Measurements from ENCODE around the gene TOMM34. TPM values are rescaled to one million over a fixed set of nuclear protein-coding genes. Genes with fewer than 3 reads are reported as not detected.

TOMM34 gene
- total and polyA plus RNA-seq, 11 donors: 5.4 to 27.4 (median 12.7) TPM

DNA sequence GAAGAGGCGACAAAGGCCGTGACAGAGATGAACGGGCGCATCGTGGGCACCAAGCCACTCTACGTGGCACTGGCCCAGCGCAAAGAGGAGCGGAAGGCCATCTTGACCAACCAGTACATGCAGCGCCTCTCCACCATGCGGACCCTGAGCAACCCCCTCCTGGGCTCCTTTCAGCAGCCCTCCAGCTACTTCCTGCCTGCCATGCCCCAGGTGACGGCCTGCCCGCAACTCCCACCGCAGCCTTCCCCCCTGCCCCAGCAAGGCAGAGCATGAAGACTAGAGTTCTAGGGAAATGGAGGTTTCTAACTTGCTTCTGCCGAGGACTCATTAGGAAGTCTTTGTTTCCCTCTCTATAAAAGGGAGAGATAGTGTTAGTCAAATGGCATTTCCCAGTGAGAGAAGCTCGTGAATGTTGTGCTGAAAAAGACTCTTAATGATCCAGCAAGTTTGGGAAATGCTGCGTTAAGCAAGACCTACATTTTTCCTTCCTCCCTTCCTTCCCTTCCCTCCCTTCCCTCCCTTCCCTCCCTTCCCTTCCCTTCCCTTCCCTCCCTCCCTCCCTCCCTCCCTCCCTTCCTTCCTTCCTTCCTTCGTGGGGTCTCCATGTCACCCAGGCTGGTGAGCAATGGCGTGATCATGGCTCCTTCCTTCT lies 29.6 kb downstream of the TOMM34 start:
- no peaks in the 10 kb centered on the region for H3K4me1 ChIP-seq
- intact Hi-C loops (cut with DNase I): no loop called here
- 90 to 94% (median 92%) methylated on average over 18 of the region's 18 CpGs for WGBS, 4 donors

DNA sequence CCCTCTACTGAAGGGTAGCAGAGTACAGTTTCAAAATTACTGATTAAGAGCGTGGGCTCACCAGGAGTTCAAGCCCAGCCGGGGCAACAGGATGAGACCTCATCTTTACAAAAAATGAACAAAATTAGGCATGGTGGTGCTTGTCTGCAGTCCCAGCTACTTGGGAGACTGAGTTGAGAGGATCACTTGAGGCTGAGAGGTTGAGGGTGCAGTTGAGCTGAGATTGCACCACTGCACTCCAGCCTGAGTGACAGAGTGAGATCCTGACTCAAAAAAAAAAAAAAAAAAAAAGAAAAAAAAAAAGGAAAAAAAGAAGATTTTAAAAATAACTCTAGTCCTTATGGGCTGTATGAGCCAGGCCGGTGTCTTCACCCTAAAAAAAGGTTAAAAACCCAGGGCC lies 31.6 kb downstream of the TOMM34 start:
- ATAC-seq (no peak), DNase-seq (no peak)
- no peaks in the 10 kb centered on the region for H3K9me3 ChIP-seq
- peaks cover 0 to 21% (median 0%) of the 10 kb centered on the region in 9 donors for H3K36me3 ChIP-seq
- H3K4me1 ChIP-seq: no peaks in the 10 kb centered on the region
- TF ChIP-seq POLR2A (IDR thresholded peaks at IDR 0.05): no peak
- no peak overlapping the region for H3K27ac ChIP-seq
- no peak overlapping the region for H3K4me3 ChIP-seq
- intact Hi-C loops (cut with DNase I): no loop called here
- 78 to 81% (median 81%) methylated on average over 3 of the region's 3 CpGs for WGBS, 4 donors
- no peaks in the 10 kb centered on the region for H3K27me3 ChIP-seq

More for the DNA sequence above, 29.6 kb downstream of the TOMM34 start:
- Histone ChIP-seq H3K27ac (no peak overlapping the region), H3K9me3 (no peaks in the 10 kb centered on the region), H3K27me3 (no peaks in the 10 kb centered on the region), H3K36me3 (peaks cover 0 to 34% (median 0%) of the 10 kb centered on the region in 9 donors), H3K4me3 (no peak overlapping the region)
- no peak for TF ChIP-seq POLR2A (IDR thresholded peaks at IDR 0.05)
- TF ChIP-seq, protein P1, sequence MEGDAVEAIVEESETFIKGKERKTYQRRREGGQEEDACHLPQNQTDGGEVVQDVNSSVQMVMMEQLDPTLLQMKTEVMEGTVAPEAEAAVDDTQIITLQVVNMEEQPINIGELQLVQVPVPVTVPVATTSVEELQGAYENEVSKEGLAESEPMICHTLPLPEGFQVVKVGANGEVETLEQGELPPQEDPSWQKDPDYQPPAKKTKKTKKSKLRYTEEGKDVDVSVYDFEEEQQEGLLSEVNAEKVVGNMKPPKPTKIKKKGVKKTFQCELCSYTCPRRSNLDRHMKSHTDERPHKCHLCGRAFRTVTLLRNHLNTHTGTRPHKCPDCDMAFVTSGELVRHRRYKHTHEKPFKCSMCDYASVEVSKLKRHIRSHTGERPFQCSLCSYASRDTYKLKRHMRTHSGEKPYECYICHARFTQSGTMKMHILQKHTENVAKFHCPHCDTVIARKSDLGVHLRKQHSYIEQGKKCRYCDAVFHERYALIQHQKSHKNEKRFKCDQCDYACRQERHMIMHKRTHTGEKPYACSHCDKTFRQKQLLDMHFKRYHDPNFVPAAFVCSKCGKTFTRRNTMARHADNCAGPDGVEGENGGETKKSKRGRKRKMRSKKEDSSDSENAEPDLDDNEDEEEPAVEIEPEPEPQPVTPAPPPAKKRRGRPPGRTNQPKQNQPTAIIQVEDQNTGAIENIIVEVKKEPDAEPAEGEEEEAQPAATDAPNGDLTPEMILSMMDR (IDR thresholded peaks at IDR 0.05): no peak
- DNase-seq (no peak), ATAC-seq (no peak)

DNA sequence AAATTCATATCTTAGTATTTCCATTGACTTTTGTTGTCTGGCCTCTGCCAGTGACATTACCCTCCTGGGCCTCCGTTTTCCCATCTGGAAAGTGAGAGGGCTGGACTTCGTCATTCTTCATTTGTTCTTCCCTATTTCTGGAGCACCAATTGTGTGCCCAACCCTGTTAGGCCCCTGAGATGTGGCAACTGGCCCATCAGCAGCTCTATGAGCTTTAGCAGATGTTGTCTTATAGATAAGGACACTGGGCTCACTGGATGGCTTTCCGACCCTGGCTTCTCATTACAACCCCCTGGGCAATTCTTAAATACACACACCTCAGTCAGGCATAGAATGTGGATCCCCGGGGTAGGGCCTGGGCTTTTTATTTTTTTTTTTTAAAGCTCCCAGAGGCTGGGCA lies 35.7 kb downstream of the TOMM34 start:
- DNase-seq: no peak
- Histone ChIP-seq H3K4me1 (no peaks in the 10 kb centered on the region), H3K9me3 (no peaks in the 10 kb centered on the region), H3K36me3 (peaks cover 0 to 10% (median 0%) of the 10 kb centered on the region in 9 donors), H3K27me3 (no peaks in the 10 kb centered on the region), H3K27ac (no peak overlapping the region), H3K4me3 (no peak overlapping the region)
- intact Hi-C loops (cut with DNase I): no loop called here
- no peak for ATAC-seq
- TF ChIP-seq, protein P1 (IDR thresholded peaks at IDR 0.05): no peak
- TF ChIP-seq POLR2A (IDR thresholded peaks at IDR 0.05): no peak
- 60 to 70% (median 66%) methylated on average over 4 of the region's 4 CpGs for WGBS, 4 donors

DNA sequence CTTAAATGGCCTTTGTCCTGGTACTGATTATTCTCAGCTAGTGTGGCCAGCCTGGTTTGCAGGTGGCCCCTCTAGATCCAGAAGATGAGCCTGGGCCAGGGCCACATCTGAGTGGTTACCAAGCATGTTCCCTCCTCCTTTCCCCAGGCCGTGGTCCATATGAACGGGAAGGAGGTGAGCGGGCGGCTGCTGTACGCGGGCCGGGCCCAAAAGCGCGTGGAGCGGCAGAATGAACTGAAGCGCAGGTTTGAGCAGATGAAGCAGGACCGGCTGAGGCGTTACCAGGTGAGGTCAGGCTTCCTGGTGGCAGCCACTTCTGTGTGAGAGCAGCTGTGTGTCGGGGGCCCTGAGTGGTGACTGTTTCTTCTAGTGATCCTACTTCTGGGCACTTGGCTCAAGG lies 38.8 kb downstream of the TOMM34 start:
- DNase-seq: no peak

More for the DNA sequence above, 38.8 kb downstream of the TOMM34 start:
- Histone ChIP-seq H3K9me3 (no peaks in the 10 kb centered on the region), H3K4me3 (no peak overlapping the region), H3K4me1 (no peaks in the 10 kb centered on the region), H3K27me3 (no peaks in the 10 kb centered on the region), H3K27ac (no peak overlapping the region), H3K36me3 (peaks cover 0 to 12% (median 0%) of the 10 kb centered on the region in 9 donors)
- intact Hi-C loops (cut with DNase I): no loop called here
- TF ChIP-seq POLR2A (IDR thresholded peaks at IDR 0.05): no peak
- TF ChIP-seq, protein P1 (IDR thresholded peaks at IDR 0.05): no peak
- WGBS, 4 donors: 97 to 98% (median 98%) methylated on average over 10 to 14 of the region's 14 CpGs
- no peak for ATAC-seq

All from heart left ventricle (tissue), 16 donors.